ENCODE results near the gene B3GALT5.

Gene B3GALT5

GRCh38 chr21:39659070-39659815, 46.5 kb downstream of the B3GALT5 start:
- TF ChIP-seq, protein P1, sequence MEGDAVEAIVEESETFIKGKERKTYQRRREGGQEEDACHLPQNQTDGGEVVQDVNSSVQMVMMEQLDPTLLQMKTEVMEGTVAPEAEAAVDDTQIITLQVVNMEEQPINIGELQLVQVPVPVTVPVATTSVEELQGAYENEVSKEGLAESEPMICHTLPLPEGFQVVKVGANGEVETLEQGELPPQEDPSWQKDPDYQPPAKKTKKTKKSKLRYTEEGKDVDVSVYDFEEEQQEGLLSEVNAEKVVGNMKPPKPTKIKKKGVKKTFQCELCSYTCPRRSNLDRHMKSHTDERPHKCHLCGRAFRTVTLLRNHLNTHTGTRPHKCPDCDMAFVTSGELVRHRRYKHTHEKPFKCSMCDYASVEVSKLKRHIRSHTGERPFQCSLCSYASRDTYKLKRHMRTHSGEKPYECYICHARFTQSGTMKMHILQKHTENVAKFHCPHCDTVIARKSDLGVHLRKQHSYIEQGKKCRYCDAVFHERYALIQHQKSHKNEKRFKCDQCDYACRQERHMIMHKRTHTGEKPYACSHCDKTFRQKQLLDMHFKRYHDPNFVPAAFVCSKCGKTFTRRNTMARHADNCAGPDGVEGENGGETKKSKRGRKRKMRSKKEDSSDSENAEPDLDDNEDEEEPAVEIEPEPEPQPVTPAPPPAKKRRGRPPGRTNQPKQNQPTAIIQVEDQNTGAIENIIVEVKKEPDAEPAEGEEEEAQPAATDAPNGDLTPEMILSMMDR (conservative IDR thresholded peaks at IDR 0.05; ENCODE audit: low read depth, low read length) = no peak
- no peak overlapping the region for H3K4me3 ChIP-seq (ENCODE audit: low read length)
- DNase-seq (ENCODE audit: low read depth) = no peak

DNA sequence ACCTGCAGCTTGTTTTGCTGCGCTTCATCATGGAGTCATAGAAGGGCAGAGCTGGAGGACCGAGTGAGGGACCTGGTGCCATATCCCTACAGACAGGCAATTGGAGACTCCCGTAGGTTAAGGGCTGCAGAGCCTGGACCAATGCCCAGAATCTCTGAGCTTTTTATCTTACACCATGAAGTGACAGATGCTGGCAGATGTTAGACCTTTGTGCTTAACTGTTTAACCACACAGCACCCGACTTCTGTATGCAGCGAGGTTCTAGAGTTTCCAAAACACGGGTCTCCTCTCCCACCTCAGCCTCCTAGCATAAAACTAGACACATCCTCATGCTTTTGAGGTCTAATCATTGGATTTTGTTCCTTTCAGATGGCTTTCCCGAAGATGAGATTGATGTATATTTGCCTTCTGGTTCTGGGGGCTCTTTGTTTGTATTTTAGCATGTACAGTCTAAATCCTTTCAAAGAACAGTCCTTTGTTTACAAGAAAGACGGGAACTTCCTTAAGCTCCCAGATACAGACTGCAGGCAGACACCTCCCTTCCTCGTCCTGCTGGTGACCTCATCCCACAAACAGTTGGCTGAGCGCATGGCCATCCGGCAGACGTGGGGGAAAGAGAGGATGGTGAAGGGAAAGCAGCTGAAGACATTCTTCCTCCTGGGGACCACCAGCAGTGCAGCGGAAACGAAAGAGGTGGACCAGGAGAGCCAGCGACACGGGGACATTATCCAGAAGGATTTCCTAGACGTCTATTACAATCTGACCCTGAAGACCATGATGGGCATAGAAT, 47.6 kb downstream of the B3GALT5 start:
- TF ChIP-seq, protein P1 (conservative IDR thresholded peaks at IDR 0.05; ENCODE audit: low read depth, low read length) = no peak
- peak; percentile 48 for DNase-seq (ENCODE audit: low read depth)

GRCh38 chr21:39661121-39661520, 48.4 kb downstream of the B3GALT5 start:
- TF ChIP-seq, protein P1 (conservative IDR thresholded peaks at IDR 0.05; ENCODE audit: low read depth, low read length) = no peak
- no peak for DNase-seq (ENCODE audit: low read depth)
- H3K4me3 ChIP-seq (ENCODE audit: low read length) = no peak overlapping the region

More for the DNA sequence above, 47.6 kb downstream of the B3GALT5 start:
- H3K4me3 ChIP-seq (ENCODE audit: low read length) = no peak overlapping the region

DNA sequence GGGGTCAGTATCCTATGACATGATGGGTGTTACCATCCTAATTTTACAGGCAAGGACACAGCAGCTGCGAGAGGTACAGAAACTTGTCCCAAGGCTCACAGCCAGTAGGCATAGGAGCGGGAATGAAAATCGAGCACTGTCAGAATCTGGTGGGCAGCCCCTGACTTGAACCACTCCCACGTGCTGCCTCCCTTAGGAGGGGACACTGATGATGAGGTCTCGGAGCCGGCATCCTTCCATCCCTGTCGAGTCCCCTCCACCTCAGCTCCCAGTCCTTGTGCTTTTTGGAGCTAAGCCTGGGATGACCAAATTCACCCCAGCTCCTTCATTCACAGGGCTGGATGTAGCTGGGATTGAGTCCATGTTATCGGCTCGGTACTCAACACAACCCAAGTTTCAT, 49.0 kb downstream of the B3GALT5 start:
- H3K4me3 ChIP-seq (ENCODE audit: low read length) = no peak overlapping the region
- TF ChIP-seq, protein P1 (conservative IDR thresholded peaks at IDR 0.05; ENCODE audit: low read depth, low read length) = no peak
- no peak for DNase-seq (ENCODE audit: low read depth)

GRCh38 chr21:39662411-39662953, 49.7 kb downstream of the B3GALT5 start:
- TF ChIP-seq, protein P1 (conservative IDR thresholded peaks at IDR 0.05; ENCODE audit: low read depth, low read length) = no peak
- H3K4me3 ChIP-seq (ENCODE audit: low read length) = no peak overlapping the region
- DNase-seq (ENCODE audit: low read depth) = no peak

GRCh38 chr21:39663066-39663465, 50.3 kb downstream of the B3GALT5 start:
- TF ChIP-seq, protein P1 (conservative IDR thresholded peaks at IDR 0.05; ENCODE audit: low read depth, low read length) = no peak
- no peak overlapping the region for H3K4me3 ChIP-seq (ENCODE audit: low read length)
- no peak for DNase-seq (ENCODE audit: low read depth)
